Right lobe of liver (tissue), 6 donors: Measurements from ENCODE around the gene RASSF8. TPM values are rescaled to one million over a fixed set of nuclear protein-coding genes. Genes with fewer than 3 reads are reported as not detected.
A peak's percentile ranks its signal among the peaks of the same experiment; 100 is the strongest.

Experiments used
- ATAC-seq, 4 donors: fragments of 200-7000 bp; cut with Tn5 transposase; one replicate each; pipeline ENCODE4 v1.9.1; 2020; ENCODE audit warnings: mild to moderate bottlenecking in 4 of 4, moderate library complexity in 4 of 4
- DNase-seq, 3 donors: peaks; one replicate each; pipeline ENCODE4 v3.0.0-alpha.2; 2020
- H3K27ac ChIP-seq, 3 donors: fragments of 200-600 bp; one replicate each; pipeline ENCODE4 v1.8.0; 2022
- H3K27me3 ChIP-seq, 2 donors: fragments of 200-600 bp; one replicate each; pipeline ENCODE4 v1.8.0; 2022
- H3K36me3 ChIP-seq, 4 donors: fragments of 200-600 bp; sonication (generic) in 1 of 4; one replicate each; pipeline versions ENCODE4 v1.5.1 to v1.8.0; 2017 to 2022; ENCODE audit warnings: control low read depth in 1 of 4
- H3K4me1 ChIP-seq, 4 donors: fragments of 200-600 bp; sonication (generic) in 1 of 4; one replicate each; pipeline versions ENCODE4 v1.5.1 to v1.8.0; 2017 to 2022; ENCODE audit warnings: control low read depth in 1 of 4
- H3K4me3 ChIP-seq, 3 donors: fragments of 200-600 bp; one replicate each; pipeline ENCODE4 v1.8.0; 2022
- H3K9me3 ChIP-seq, 4 donors: fragments of 200-600 bp; sonication (generic) in 1 of 4; one replicate each; pipeline versions ENCODE4 v1.5.1 to v1.8.0; 2017 to 2022; ENCODE audit warnings: control low read depth in 1 of 4
- CTCF ChIP-seq, 4 donors: fragments of 200-600 bp in 3 of 4; fragments of 450-650 bp in 1 of 4; IDR thresholded peaks; one replicate each; pipeline versions ENCODE4 v1.5.1 to v1.8.0; 2016 to 2022; ENCODE audit warnings: antibody characterized with exemption in 4 of 4, mild to moderate bottlenecking in 2 of 4
- POLR2A ChIP-seq: fragments of 450-650 bp; IDR thresholded peaks from one replicate; pipeline ENCODE4 v1.6.1; 2017; ENCODE audit warnings: antibody characterized with exemption, mild to moderate bottlenecking
- WGBS: methylation state at CpG from one replicate; pipeline ENCODE4 v1.1.6; 2018; ENCODE audit warnings: low coverage, low lambda C conversion rate; ENCODE audit not compliant: insufficient coverage; ENCODE audit errors: missing lambda C conversion rate; 5-methylcytosine and 5-hydroxymethylcytosine counted together
- intact Hi-C, 2 donors: fragments of 100-400 bp; cut with DNase I; formaldehyde crosslinking; loops; one replicate each; pipeline versions ENCODE4 v1.11.2 to v1.14.1; 2022
- total RNA-seq, 6 experiments: library from RNA; depleted of rRNA in 2 of 6; stranded (reverse); fragments of >200 nt in 2 of 6; fragmentation: NEBNext Ultra II Directional in 3 of 6; extraction: Animal tissue kit (Norgen Biotek cat#: 25700) in 3 of 6; gene quantifications; one replicate each; pipeline versions ENCODE4 v1.1.0 to v1.2.4, GENCODE V29; 2016 to 2023
- donor health status: DM: no; HTN: yes; CAD: no.
- donor health status: DM: no; HTN: no; CAD: no.
- donor health status: DM: no; HTN: no; CAD: no.
- donor health status: DM: no; HTN: yes; CAD: no.
- donor health status: DM: no; HTN: yes; CAD: no.

The RASSF8 gene
- total RNA-seq, 6 experiments from 2014 or later: 3.9 to 12.4 (median 7.3) TPM

GRCh38 chr12:26112703-26113147, 154.2 kb downstream of the RASSF8 start:
- H3K27me3 ChIP-seq: no peaks in the 10 kb centered on the region
- 89% methylated on average over 6 of the region's 8 CpGs for WGBS
- H3K27ac ChIP-seq: no peak overlapping the region
- ATAC-seq (no peak), DNase-seq (no peak)
- no peaks in the 10 kb centered on the region for H3K36me3 ChIP-seq
- H3K4me1 ChIP-seq: peaks cover 0 to 13% (median 3%) of the 10 kb centered on the region in 4 donors
- no peak for TF ChIP-seq CTCF (IDR thresholded peaks at IDR 0.05)
- no peak for TF ChIP-seq POLR2A
- intact Hi-C loops: no loop called here
- H3K4me3 ChIP-seq: no peak overlapping the region
- no peaks in the 10 kb centered on the region for H3K9me3 ChIP-seq

- 29% methylated on average over 6 of the region's 6 CpGs for WGBS
- ATAC-seq (peak; percentile 6 to 43 (median 18)), DNase-seq (peak in 1 of 3 donors; percentile 59)
- Histone ChIP-seq H3K27ac (peak overlapping the region in 2 of 3 donors; percentile 81 to 88), H3K9me3 (no peaks in the 10 kb centered on the region), H3K36me3 (no peaks in the 10 kb centered on the region), H3K4me3 (peak overlapping the region in 2 of 3 donors; percentile 62 to 67), H3K27me3 (no peaks in the 10 kb centered on the region), H3K4me1 (peaks cover 0 to 13% (median 3%) of the 10 kb centered on the region in 4 donors)
- TF ChIP-seq CTCF (IDR thresholded peaks at IDR 0.05): no peak
- TF ChIP-seq POLR2A: no peak
- intact Hi-C loops: no loop called here
Measured at GRCh38 chr12:26113181-26113654, 154.7 kb downstream of the RASSF8 start.

GRCh38 chr12:26113853-26114719, 155.6 kb downstream of the RASSF8 start:
- TF ChIP-seq CTCF (IDR thresholded peaks at IDR 0.05): peak in 2 of 4 donors; percentile 17 to 41
- TF ChIP-seq POLR2A: peak; percentile 94
- Histone ChIP-seq H3K4me3 (peak overlapping the region; percentile 53 to 67 (median 62)), H3K27me3 (no peaks in the 10 kb centered on the region), H3K27ac (peak overlapping the region; percentile 78 to 88 (median 81)), H3K36me3 (no peaks in the 10 kb centered on the region), H3K9me3 (no peaks in the 10 kb centered on the region), H3K4me1 (peaks cover 0 to 13% (median 3%) of the 10 kb centered on the region in 4 donors)
- WGBS: 2% methylated on average over 35 of the region's 72 CpGs
- peak; percentile 96 to 97 (median 97) for DNase-seq
- ATAC-seq: peak; percentile 86 to 95 (median 92)
- intact Hi-C loops: no loop called here

GRCh38 chr12:26114720-26115401, 156.4 kb downstream of the RASSF8 start:
- no peak for ATAC-seq
- DNase-seq: no peak
- Histone ChIP-seq H3K27me3 (peaks cover 0 to 2% of the 10 kb centered on the region in 2 donors), H3K4me3 (peak overlapping the region; percentile 53 to 67 (median 62)), H3K36me3 (no peaks in the 10 kb centered on the region), H3K4me1 (peaks cover 0 to 13% (median 3%) of the 10 kb centered on the region in 4 donors), H3K9me3 (no peaks in the 10 kb centered on the region), H3K27ac (peak overlapping the region; percentile 78 to 88 (median 81))
- WGBS: 38% methylated on average over 12 of the region's 13 CpGs
- TF ChIP-seq CTCF (IDR thresholded peaks at IDR 0.05): no peak
- TF ChIP-seq POLR2A: no peak
- intact Hi-C loops: no loop called here
